ENCODE data around the gene UBN2. TPM values are rescaled to one million over a fixed set of nuclear protein-coding genes. Genes with fewer than 3 reads are reported as not detected.

UBN2 gene
- 9.8 and 10.0 TPM in 2 replicates for total RNA-seq

DNA sequence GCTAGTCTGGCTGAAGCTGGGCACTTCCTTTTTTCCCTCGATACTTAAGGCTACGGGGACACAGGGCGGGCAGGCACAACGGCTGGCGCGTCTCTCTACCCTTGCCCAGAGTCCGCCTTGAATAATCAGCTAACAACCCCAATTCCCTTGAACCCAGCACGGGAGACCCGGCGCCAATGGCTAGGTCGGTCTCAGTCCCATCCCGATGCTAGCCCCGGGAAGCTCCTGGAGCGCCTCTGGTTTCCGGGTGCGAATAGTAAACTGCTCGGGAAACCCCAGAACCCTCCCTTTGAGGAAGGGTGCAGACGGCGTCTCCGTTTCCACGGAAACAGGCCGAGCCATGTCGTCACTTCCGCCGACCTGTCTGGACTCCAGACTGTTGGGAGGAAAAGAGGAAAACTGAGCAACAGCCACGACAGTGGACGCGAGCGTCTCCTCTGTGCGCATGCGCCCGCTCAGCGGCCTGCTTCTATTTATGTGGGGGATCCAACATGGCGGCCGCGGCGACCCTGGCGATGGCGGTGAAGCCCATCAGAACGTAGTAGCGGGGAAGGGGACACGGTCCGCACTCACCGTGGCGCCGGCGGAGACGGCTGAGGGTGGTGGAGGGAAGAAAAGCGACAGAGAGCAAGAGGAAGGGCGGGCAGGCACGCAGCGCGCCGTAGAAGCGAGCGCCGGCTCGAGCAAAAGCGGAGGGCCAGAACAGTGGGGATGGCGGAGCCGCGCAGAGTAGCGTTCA, at the start of gene UBN2:
Gene UBN2 (plus strand): TSS at position 464 of the 739 bp plus-strand sequence. CDS start 248 bp downstream, at position 712.
- H3K79me2 ChIP-seq (ENCODE audit: insufficient read depth, low read length): peaks cover 41% of the 10 kb centered on the region
- H3K36me3 ChIP-seq (ENCODE audit: insufficient read depth, low read length): no peaks in the 10 kb centered on the region
- peaks cover 3% of the 10 kb centered on the region for H4K20me1 ChIP-seq (ENCODE audit: insufficient read depth, low read length)
- H3K4me2 ChIP-seq (ENCODE audit: insufficient read depth, low read length): peak within 1 kb of the TSS; percentile 93
- TF ChIP-seq, protein P1, sequence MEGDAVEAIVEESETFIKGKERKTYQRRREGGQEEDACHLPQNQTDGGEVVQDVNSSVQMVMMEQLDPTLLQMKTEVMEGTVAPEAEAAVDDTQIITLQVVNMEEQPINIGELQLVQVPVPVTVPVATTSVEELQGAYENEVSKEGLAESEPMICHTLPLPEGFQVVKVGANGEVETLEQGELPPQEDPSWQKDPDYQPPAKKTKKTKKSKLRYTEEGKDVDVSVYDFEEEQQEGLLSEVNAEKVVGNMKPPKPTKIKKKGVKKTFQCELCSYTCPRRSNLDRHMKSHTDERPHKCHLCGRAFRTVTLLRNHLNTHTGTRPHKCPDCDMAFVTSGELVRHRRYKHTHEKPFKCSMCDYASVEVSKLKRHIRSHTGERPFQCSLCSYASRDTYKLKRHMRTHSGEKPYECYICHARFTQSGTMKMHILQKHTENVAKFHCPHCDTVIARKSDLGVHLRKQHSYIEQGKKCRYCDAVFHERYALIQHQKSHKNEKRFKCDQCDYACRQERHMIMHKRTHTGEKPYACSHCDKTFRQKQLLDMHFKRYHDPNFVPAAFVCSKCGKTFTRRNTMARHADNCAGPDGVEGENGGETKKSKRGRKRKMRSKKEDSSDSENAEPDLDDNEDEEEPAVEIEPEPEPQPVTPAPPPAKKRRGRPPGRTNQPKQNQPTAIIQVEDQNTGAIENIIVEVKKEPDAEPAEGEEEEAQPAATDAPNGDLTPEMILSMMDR (IDR thresholded peaks at IDR 0.05; ENCODE audit: extremely low read depth, low read depth, low read length): no peak
- no peaks in the 10 kb centered on the region for H3K27me3 ChIP-seq (ENCODE audit: insufficient read depth, low read length)
- peak within 1 kb of the TSS; percentile 85 for H3K27ac ChIP-seq (ENCODE audit: low read depth, low read length)
- H3K4me1 ChIP-seq (ENCODE audit: insufficient read depth, low read length): peaks cover 5% of the 10 kb centered on the region
- H3K9me3 ChIP-seq (ENCODE audit: low read depth, low read length): no peaks in the 10 kb centered on the region
- H3K4me3 ChIP-seq (ENCODE audit: insufficient read depth, low read length): peak within 1 kb of the TSS; percentile 97
- peak; percentile 99 for DNase-seq (ENCODE audit: insufficient read length, low spot score, missing footprints)
- peak within 1 kb of the TSS; percentile 99 for H2AFZ ChIP-seq (ENCODE audit: low read length)

DNA sequence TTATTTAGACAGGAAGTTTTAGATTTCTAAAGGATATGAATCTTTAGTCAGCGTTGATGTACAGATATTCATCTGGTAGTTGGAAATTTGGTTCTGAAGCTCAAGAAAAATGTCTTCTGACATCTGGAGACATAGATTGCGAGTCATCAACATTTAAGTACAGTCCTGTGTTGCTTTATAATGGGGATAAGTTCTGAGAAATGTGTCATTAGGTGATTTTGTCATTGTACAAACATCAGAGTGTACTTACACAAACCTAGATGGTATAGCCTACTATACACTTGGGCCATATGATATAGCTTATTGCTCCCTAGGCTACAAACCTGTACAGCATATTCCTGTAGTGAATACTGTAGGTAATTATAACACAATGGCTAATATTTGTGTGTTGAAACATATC, 49.6 kb upstream of the UBN2 start:
- Histone ChIP-seq H3K27me3 (ENCODE audit: insufficient read depth, low read length) (no peaks in the 10 kb centered on the region), H3K4me2 (ENCODE audit: insufficient read depth, low read length) (no peak overlapping the region), H3K4me1 (ENCODE audit: insufficient read depth, low read length) (no peaks in the 10 kb centered on the region), H2AFZ (ENCODE audit: low read length) (no peak overlapping the region), H4K20me1 (ENCODE audit: insufficient read depth, low read length) (no peaks in the 10 kb centered on the region), H3K36me3 (ENCODE audit: insufficient read depth, low read length) (no peaks in the 10 kb centered on the region), H3K9me3 (ENCODE audit: low read depth, low read length) (no peaks in the 10 kb centered on the region), H3K4me3 (ENCODE audit: insufficient read depth, low read length) (no peak overlapping the region), H3K79me2 (ENCODE audit: insufficient read depth, low read length) (no peaks in the 10 kb centered on the region), H3K27ac (ENCODE audit: low read depth, low read length) (no peak overlapping the region)
- peak; percentile 55 for DNase-seq (ENCODE audit: insufficient read length, low spot score, missing footprints)
- TF ChIP-seq, protein P1 (IDR thresholded peaks at IDR 0.05; ENCODE audit: extremely low read depth, low read depth, low read length): no peak

DNA sequence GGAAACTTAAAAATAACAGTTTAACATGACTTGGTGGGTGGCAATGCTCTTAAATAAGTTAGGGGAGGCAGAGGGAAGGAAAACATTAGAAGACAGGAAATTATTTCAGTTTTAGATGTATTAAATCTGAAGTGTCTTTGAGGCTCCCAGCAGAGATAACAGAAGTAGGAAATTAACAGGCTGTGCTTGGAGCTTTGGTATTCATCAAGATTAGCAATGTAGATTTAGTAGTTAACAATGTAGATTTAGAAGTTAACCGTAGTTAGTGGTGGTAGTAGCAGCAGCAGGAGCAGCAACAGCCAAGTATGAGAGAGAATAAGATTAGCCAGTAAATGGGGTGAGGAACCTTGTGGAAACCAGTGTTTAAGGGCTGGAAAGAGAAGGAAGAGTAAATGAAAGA, 48.7 kb upstream of the UBN2 start:
- peaks cover 3% of the 10 kb centered on the region for H3K36me3 ChIP-seq (ENCODE audit: insufficient read depth, low read length)
- H3K4me2 ChIP-seq (ENCODE audit: insufficient read depth, low read length): no peak overlapping the region
- TF ChIP-seq, protein P1 (IDR thresholded peaks at IDR 0.05; ENCODE audit: extremely low read depth, low read depth, low read length): no peak
- no peak for DNase-seq (ENCODE audit: insufficient read length, low spot score, missing footprints)
- H3K9me3 ChIP-seq (ENCODE audit: low read depth, low read length): no peaks in the 10 kb centered on the region
- H3K27me3 ChIP-seq (ENCODE audit: insufficient read depth, low read length): no peaks in the 10 kb centered on the region
- H3K79me2 ChIP-seq (ENCODE audit: insufficient read depth, low read length): no peaks in the 10 kb centered on the region
- H3K4me1 ChIP-seq (ENCODE audit: insufficient read depth, low read length): no peaks in the 10 kb centered on the region
- H3K4me3 ChIP-seq (ENCODE audit: insufficient read depth, low read length): no peak overlapping the region
- no peak overlapping the region for H3K27ac ChIP-seq (ENCODE audit: low read depth, low read length)
- H4K20me1 ChIP-seq (ENCODE audit: insufficient read depth, low read length): no peaks in the 10 kb centered on the region
- H2AFZ ChIP-seq (ENCODE audit: low read length): no peak overlapping the region

DNA sequence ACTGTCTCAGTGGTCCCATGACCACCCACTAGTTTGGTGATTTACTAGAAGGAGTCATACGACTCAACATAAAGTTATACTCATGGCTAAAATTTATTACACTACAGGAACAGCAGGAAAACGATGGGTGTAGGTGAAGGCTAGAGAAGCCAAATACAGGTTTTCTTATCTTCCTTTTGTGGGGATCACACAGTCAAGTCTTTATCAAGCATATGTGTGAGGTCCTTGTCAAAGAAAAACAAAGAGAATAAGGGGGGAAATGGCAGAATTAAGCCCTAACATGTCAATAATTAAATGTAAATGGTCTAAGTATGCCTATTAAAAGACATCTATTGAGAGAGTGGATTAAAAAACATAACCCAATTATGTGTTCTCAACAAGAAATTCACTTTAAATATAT, 47.8 kb upstream of the UBN2 start:
- no peaks in the 10 kb centered on the region for H3K79me2 ChIP-seq (ENCODE audit: insufficient read depth, low read length)
- H3K4me3 ChIP-seq (ENCODE audit: insufficient read depth, low read length): no peak overlapping the region
- H4K20me1 ChIP-seq (ENCODE audit: insufficient read depth, low read length): no peaks in the 10 kb centered on the region
- no peaks in the 10 kb centered on the region for H3K4me1 ChIP-seq (ENCODE audit: insufficient read depth, low read length)
- no peak overlapping the region for H3K4me2 ChIP-seq (ENCODE audit: insufficient read depth, low read length)
- TF ChIP-seq, protein P1 (IDR thresholded peaks at IDR 0.05; ENCODE audit: extremely low read depth, low read depth, low read length): no peak
- peaks cover 3% of the 10 kb centered on the region for H3K36me3 ChIP-seq (ENCODE audit: insufficient read depth, low read length)
- H3K27ac ChIP-seq (ENCODE audit: low read depth, low read length): no peak overlapping the region
- no peaks in the 10 kb centered on the region for H3K27me3 ChIP-seq (ENCODE audit: insufficient read depth, low read length)
- no peaks in the 10 kb centered on the region for H3K9me3 ChIP-seq (ENCODE audit: low read depth, low read length)
- no peak overlapping the region for H2AFZ ChIP-seq (ENCODE audit: low read length)
- DNase-seq (ENCODE audit: insufficient read length, low spot score, missing footprints): no peak

All from osteoblast (primary cell).